ENCODE results near the gene GRID2. TPM values are rescaled to one million over a fixed set of nuclear protein-coding genes. Genes with fewer than 3 reads are reported as not detected.

The GRID2 gene
- total and polyA plus RNA-seq, 8 donors: 6.4 TPM; not detected in 7

DNA sequence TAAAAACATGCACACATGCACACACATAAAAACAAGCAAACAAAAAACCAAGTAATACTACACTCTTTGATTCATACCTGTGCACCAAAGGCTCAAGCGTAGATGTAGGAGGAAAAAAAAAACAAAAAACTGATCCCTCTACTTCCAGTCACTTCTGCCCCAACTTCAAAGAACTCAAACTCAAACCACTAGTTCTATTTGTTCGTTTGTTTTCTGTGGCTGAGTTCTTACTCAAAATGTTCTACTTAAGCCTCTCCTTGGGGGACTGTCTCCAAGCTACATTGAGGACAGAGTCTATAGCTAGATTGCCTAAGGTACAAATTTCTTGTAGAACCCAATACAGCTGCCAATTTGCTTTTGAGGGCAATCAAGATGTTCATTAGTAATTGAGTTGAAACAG, 1353.8 kb downstream of the GRID2 start:
- intact Hi-C loops (cut with DNase I; ENCODE audit: low total_unique reads): no loop called here
- TF ChIP-seq CTCF (IDR thresholded peaks at IDR 0.05): no peak
- no peak for TF ChIP-seq POLR2A (IDR thresholded peaks at IDR 0.05)
- no peak for TF ChIP-seq EP300 (IDR thresholded peaks at IDR 0.05)
- TF ChIP-seq POLR2AphosphoS5 (IDR thresholded peaks at IDR 0.05): no peak
- H3K27me3 ChIP-seq: no peaks in the 10 kb centered on the region
- no peaks in the 10 kb centered on the region for H3K9me3 ChIP-seq
- no peaks in the 10 kb centered on the region for H3K4me1 ChIP-seq
- 76 to 87% (median 81%) methylated on average over 2 of the region's 2 CpGs for WGBS, 5 donors
- no peak overlapping the region for H3K27ac ChIP-seq
- DNase-seq: no peak
- H3K36me3 ChIP-seq: no peaks in the 10 kb centered on the region
- no peak overlapping the region for H3K4me3 ChIP-seq

- no peaks in the 10 kb centered on the region for H3K9me3 ChIP-seq
- TF ChIP-seq CTCF (IDR thresholded peaks at IDR 0.05): no peak
- intact Hi-C loops (cut with DNase I; ENCODE audit: low total_unique reads): no loop called here
- H3K4me1 ChIP-seq: no peaks in the 10 kb centered on the region
- H3K27me3 ChIP-seq: no peaks in the 10 kb centered on the region
- no peak for DNase-seq
- H3K4me3 ChIP-seq: no peak overlapping the region
- WGBS, 5 donors: 58 to 93% (median 71%) methylated on average over 3 of the region's 3 CpGs
- no peaks in the 10 kb centered on the region for H3K36me3 ChIP-seq
- H3K27ac ChIP-seq: no peak overlapping the region
Measured at GRCh38 chr4:93658443-93658842, 1354.7 kb downstream of the GRID2 start.

- H3K4me3 ChIP-seq: no peak overlapping the region
- no peak for TF ChIP-seq CTCF (IDR thresholded peaks at IDR 0.05)
- no peak for TF ChIP-seq POLR2AphosphoS5 (IDR thresholded peaks at IDR 0.05)
- TF ChIP-seq POLR2A (IDR thresholded peaks at IDR 0.05): no peak
- no peak for TF ChIP-seq EP300 (IDR thresholded peaks at IDR 0.05)
- H3K9me3 ChIP-seq: no peaks in the 10 kb centered on the region
- WGBS, 5 donors: 75 to 85% (median 81%) methylated on average over 2 of the region's 2 CpGs
- no peak for DNase-seq
- H3K27ac ChIP-seq: no peak overlapping the region
- H3K36me3 ChIP-seq: no peaks in the 10 kb centered on the region
- intact Hi-C loops (cut with DNase I; ENCODE audit: low total_unique reads): no loop called here
- no peaks in the 10 kb centered on the region for H3K27me3 ChIP-seq
- no peaks in the 10 kb centered on the region for H3K4me1 ChIP-seq
Measured at GRCh38 chr4:93659629-93660028, 1355.9 kb downstream of the GRID2 start.

DNA sequence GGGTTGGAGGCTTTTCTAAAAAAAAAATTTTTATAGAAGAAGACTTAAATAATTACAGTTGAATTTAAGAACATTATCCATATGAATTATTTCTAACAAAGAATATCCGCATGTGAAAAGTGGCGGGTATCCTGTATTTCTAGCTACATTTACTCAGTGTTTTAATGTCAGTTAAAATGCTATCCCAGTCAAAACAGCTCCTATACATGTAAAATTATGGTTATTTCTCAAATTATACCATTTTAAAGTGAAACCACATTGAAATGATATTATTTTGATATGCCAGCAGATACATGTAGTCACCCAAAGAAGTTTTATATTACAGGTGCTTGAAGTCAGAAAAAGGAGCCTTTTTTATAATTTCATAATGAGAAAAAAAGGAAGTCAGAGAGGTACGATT, 1356.3 kb downstream of the GRID2 start:
- H3K4me1 ChIP-seq: no peaks in the 10 kb centered on the region
- DNase-seq: no peak
- 92 to 97% (median 94%) methylated on average over 3 of the region's 3 CpGs for WGBS, 5 donors
- H3K27me3 ChIP-seq: no peaks in the 10 kb centered on the region
- no peak overlapping the region for H3K27ac ChIP-seq
- H3K4me3 ChIP-seq: no peak overlapping the region
- no peaks in the 10 kb centered on the region for H3K9me3 ChIP-seq
- intact Hi-C loops (cut with DNase I; ENCODE audit: low total_unique reads): no loop called here
- TF ChIP-seq CTCF (IDR thresholded peaks at IDR 0.05): no peak
- no peak for TF ChIP-seq POLR2A (IDR thresholded peaks at IDR 0.05)
- TF ChIP-seq POLR2AphosphoS5 (IDR thresholded peaks at IDR 0.05): no peak
- TF ChIP-seq EP300 (IDR thresholded peaks at IDR 0.05): no peak
- no peaks in the 10 kb centered on the region for H3K36me3 ChIP-seq

DNA sequence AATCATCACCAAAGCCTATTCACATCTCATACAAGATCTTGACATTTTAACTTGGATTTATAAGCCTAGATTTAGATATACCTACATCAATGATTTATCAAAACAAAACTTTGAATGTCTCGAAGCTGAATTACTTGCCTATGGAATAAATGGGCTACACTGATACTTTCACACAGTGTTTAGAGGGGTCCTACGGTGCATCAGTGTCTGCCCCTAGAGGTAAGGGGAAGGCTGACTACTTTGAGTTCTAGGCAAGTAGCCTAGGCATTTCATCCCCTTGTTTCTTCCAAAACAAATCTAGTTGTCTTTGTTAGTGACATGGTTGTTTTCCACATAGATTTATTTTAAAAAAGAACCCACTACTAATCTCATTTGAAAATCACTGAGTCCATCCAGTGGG, 1366.7 kb downstream of the GRID2 start:
- 71 to 86% (median 78%) methylated on average over 2 of the region's 2 CpGs for WGBS, 5 donors
- Histone ChIP-seq H3K9me3 (no peaks in the 10 kb centered on the region), H3K4me3 (no peak overlapping the region), H3K27ac (no peak overlapping the region), H3K36me3 (no peaks in the 10 kb centered on the region), H3K27me3 (no peaks in the 10 kb centered on the region), H3K4me1 (no peaks in the 10 kb centered on the region)
- intact Hi-C loops (cut with DNase I; ENCODE audit: low total_unique reads): no loop called here
- TF ChIP-seq POLR2A (IDR thresholded peaks at IDR 0.05) (no peak), POLR2AphosphoS5 (IDR thresholded peaks at IDR 0.05) (no peak), CTCF (IDR thresholded peaks at IDR 0.05) (no peak), EP300 (IDR thresholded peaks at IDR 0.05) (no peak)
- DNase-seq: no peak

All from stomach (tissue), 9 donors.